Stomach smooth muscle (tissue), 2 donors: ENCODE data around the gene SPTBN1.

ENCODE experiments used
- H3K27ac ChIP-seq: one replicate; pipeline ENCODE4 v1.7.0; 2013; ENCODE audit warnings: mild to moderate bottlenecking, low read length, inconsistent platforms
- H3K27me3 ChIP-seq, 2 donors: one replicate each; pipeline ENCODE4 v1.7.0; 2013; ENCODE audit warnings: low read length in 2 of 2; ENCODE audit not compliant: insufficient read depth in 2 of 2, control insufficient read depth in 1 of 2
- H3K36me3 ChIP-seq, 2 donors: one replicate each; pipeline ENCODE4 v1.7.0; 2013; ENCODE audit warnings: low read length in 2 of 2; ENCODE audit not compliant: control insufficient read depth in 2 of 2, insufficient read depth in 2 of 2
- H3K4me1 ChIP-seq: one replicate; pipeline ENCODE4 v1.7.0; 2013; ENCODE audit warnings: low read length; ENCODE audit not compliant: control insufficient read depth, insufficient read depth
- H3K4me3 ChIP-seq, 2 donors: one replicate each; pipeline ENCODE4 v1.7.0; 2013; ENCODE audit warnings: low read length in 2 of 2
- H3K9ac ChIP-seq, 2 donors: one replicate each; pipeline ENCODE4 v1.7.0; 2013; ENCODE audit warnings: low read length in 2 of 2, mild to moderate bottlenecking in 1 of 2
- H3K9me3 ChIP-seq, 2 donors: one replicate each; pipeline ENCODE4 v1.7.0; 2013; ENCODE audit warnings: low read length in 2 of 2; ENCODE audit not compliant: control insufficient read depth in 2 of 2
- donor health status: healthy.
- donor health status: Pancreatic carcinoma.

SPTBN1 gene

GRCh38 chr2:54456362-54456611 is 160 bp downstream of the SPTBN1 start:
- H3K4me3 ChIP-seq = peak overlapping the region in 1 of 2 donors; percentile 93
- H3K4me1 ChIP-seq = peaks cover 17% of the 10 kb centered on the region
- H3K9ac ChIP-seq = peak overlapping the region in 1 of 2 donors; percentile 20
- H3K27ac ChIP-seq = no peak overlapping the region
- H3K27me3 ChIP-seq = no peaks in the 10 kb centered on the region
- no peaks in the 10 kb centered on the region for H3K36me3 ChIP-seq
- H3K9me3 ChIP-seq = no peaks in the 10 kb centered on the region

GRCh38 chr2:54456612-54457322 is 640 bp downstream of the SPTBN1 start:
- Histone ChIP-seq H3K36me3 (no peaks in the 10 kb centered on the region), H3K27ac (peak overlapping the region; percentile 70), H3K9me3 (no peaks in the 10 kb centered on the region), H3K4me3 (peak overlapping the region; percentile 88 to 93), H3K27me3 (no peaks in the 10 kb centered on the region), H3K4me1 (peaks cover 17% of the 10 kb centered on the region), H3K9ac (peak overlapping the region; percentile 63 to 64)

DNA sequence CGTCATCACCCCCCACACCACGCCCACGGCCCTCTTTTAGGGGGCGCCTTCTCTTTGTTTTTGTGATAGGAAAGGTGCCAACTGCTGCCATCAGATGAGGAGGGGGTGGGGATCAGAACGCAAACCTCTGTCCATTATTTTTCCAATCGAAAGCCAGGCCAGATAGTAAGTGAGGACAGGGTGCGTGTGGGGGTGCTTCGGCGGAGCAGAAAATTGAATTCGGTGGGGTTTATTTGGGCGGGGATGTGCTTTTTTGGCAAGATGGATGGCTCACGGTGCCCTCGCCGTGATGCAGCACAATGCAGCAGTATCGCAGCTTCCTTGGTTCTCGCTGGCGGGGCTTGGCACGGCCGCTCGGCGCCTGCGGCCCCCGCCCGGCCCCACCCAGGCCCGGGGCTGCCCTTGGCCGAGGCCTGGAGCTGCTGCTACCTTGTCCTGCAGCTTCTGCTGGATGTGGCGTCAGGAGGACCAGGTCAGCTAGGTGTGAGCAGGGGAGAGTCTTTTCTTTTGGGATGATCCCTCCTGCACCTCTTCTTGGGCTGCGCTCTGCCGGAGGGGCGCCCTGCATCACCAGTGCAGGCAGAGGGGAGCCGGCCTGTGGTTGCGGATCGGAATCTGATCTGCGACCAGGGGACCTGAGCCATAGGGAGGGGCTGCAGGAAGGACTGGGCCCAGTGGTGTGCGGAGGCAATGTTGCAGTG is 1.3 kb downstream of the SPTBN1 start:
- Histone ChIP-seq H3K36me3 (no peaks in the 10 kb centered on the region), H3K27me3 (no peaks in the 10 kb centered on the region), H3K9ac (peak overlapping the region; percentile 63 to 64), H3K4me3 (peak overlapping the region; percentile 88 to 93), H3K27ac (peak overlapping the region; percentile 70), H3K4me1 (peaks cover 17% of the 10 kb centered on the region), H3K9me3 (no peaks in the 10 kb centered on the region)

DNA sequence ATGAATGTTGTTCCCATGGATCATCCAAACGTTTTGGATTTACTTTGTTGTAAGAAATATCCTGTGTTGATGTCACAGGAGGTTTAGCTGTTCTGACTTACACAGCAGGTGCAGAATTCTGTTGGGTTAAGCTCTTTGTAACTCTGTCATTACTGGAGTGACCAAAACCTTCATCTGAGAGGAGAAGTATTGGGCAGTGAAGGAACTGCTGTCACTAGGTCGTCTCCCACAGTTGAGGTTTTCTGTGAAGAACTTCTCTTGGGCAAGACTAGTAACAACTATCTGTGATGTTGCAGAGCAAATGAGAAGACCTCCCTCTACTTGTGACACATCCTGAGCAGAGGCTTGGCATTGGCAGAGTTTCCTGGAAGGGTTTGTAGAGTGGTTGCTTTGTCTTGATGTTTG is 2.9 kb downstream of the SPTBN1 start:
- Histone ChIP-seq H3K27me3 (no peaks in the 10 kb centered on the region), H3K4me3 (peak overlapping the region; percentile 26 to 93), H3K9ac (peak overlapping the region in 1 of 2 donors; percentile 6), H3K36me3 (no peaks in the 10 kb centered on the region), H3K9me3 (no peaks in the 10 kb centered on the region), H3K27ac (peak overlapping the region; percentile 7), H3K4me1 (peaks cover 20% of the 10 kb centered on the region)

- H3K4me3 ChIP-seq = no peak overlapping the region
- H3K36me3 ChIP-seq = no peaks in the 10 kb centered on the region
- H3K27ac ChIP-seq = peak overlapping the region; percentile 6
- H3K9ac ChIP-seq = no peak overlapping the region
- no peaks in the 10 kb centered on the region for H3K27me3 ChIP-seq
- no peaks in the 10 kb centered on the region for H3K9me3 ChIP-seq
- H3K4me1 ChIP-seq = peaks cover 26% of the 10 kb centered on the region
These were observed 5.1 kb downstream of the SPTBN1 start for GRCh38 chr2:54461261-54461660.

DNA sequence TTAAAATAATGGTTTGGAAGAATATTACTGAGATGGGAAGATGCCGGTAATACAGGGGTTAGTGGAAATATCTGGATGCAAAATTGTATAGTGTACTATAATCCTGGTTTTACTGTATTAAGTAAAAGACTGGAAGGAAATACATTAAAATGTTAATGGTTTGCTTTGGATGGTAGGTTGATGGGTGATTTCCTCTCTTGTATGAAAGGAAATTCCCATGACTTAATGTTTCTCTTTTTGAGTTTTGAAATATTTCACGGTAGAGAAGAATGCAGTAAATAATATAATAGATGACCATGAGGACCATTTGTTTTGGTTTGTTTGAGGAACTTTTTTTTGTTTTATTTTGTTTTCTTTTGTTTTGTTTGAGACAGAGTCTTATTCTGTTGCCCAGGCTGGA is 8.2 kb downstream of the SPTBN1 start:
- H3K9me3 ChIP-seq = no peaks in the 10 kb centered on the region
- no peak overlapping the region for H3K9ac ChIP-seq
- no peaks in the 10 kb centered on the region for H3K36me3 ChIP-seq
- peaks cover 26% of the 10 kb centered on the region for H3K4me1 ChIP-seq
- no peaks in the 10 kb centered on the region for H3K27me3 ChIP-seq
- H3K27ac ChIP-seq = no peak overlapping the region
- H3K4me3 ChIP-seq = no peak overlapping the region

GRCh38 chr2:54465143-54465542 is 9.0 kb downstream of the SPTBN1 start:
- peaks cover 31% of the 10 kb centered on the region for H3K4me1 ChIP-seq
- H3K36me3 ChIP-seq = no peaks in the 10 kb centered on the region
- no peak overlapping the region for H3K27ac ChIP-seq
- no peak overlapping the region for H3K9ac ChIP-seq
- no peaks in the 10 kb centered on the region for H3K27me3 ChIP-seq
- H3K9me3 ChIP-seq = no peaks in the 10 kb centered on the region
- H3K4me3 ChIP-seq = peak overlapping the region in 1 of 2 donors; percentile 8

- Histone ChIP-seq H3K27me3 (no peaks in the 10 kb centered on the region), H3K9me3 (no peaks in the 10 kb centered on the region), H3K27ac (peak overlapping the region; percentile 73), H3K4me1 (peaks cover 44% of the 10 kb centered on the region), H3K9ac (peak overlapping the region; percentile 11 to 13), H3K36me3 (no peaks in the 10 kb centered on the region), H3K4me3 (no peak overlapping the region)
These were observed 10.7 kb downstream of the SPTBN1 start for GRCh38 chr2:54466870-54467269.

- Histone ChIP-seq H3K36me3 (no peaks in the 10 kb centered on the region), H3K4me1 (peaks cover 48% of the 10 kb centered on the region), H3K27ac (peak overlapping the region; percentile 41), H3K9ac (no peak overlapping the region), H3K9me3 (no peaks in the 10 kb centered on the region), H3K27me3 (no peaks in the 10 kb centered on the region), H3K4me3 (no peak overlapping the region)
These were observed 12.5 kb downstream of the SPTBN1 start for GRCh38 chr2:54468673-54469072.

- Histone ChIP-seq H3K4me3 (peak overlapping the region in 1 of 2 donors; percentile 8), H3K4me1 (peaks cover 48% of the 10 kb centered on the region), H3K9ac (no peak overlapping the region), H3K27me3 (no peaks in the 10 kb centered on the region), H3K9me3 (no peaks in the 10 kb centered on the region), H3K36me3 (peaks cover 0 to 2% of the 10 kb centered on the region in 2 donors), H3K27ac (peak overlapping the region; percentile 41)
These were observed 13.4 kb downstream of the SPTBN1 start for GRCh38 chr2:54469484-54470053.
